Fibroblast of lung (primary cell): Measurements from ENCODE around the gene CCDC195. TPM values are rescaled to one million over a fixed set of nuclear protein-coding genes. Genes with fewer than 3 reads are reported as not detected.

ENCODE experiments used
- DNase-seq, 2 donors: peaks; one replicate each; pipeline versions ENCODE4 v3.0.0 to v3.0.0-alpha.2; 2010; ENCODE audit warnings: low read depth in 2 of 2
- H2AFZ ChIP-seq: 2 replicates; pipeline ENCODE4 v1.5.1; 2012; ENCODE audit warnings: low read length, control low read depth, inconsistent platforms
- H3K27ac ChIP-seq: 2 replicates; pipeline ENCODE4 v1.5.1; 2011; ENCODE audit warnings: low read length, control low read depth; ENCODE audit not compliant: insufficient read depth
- H3K27me3 ChIP-seq: 2 replicates; pipeline ENCODE4 v1.5.1; 2011; ENCODE audit warnings: mild to moderate bottlenecking, low read length; ENCODE audit not compliant: control insufficient read depth, insufficient read depth
- H3K36me3 ChIP-seq: 2 replicates; pipeline ENCODE4 v1.5.1; 2011; ENCODE audit warnings: low read length; ENCODE audit not compliant: control insufficient read depth, insufficient read depth
- H3K4me1 ChIP-seq: 2 replicates; pipeline ENCODE4 v1.5.1; 2011; ENCODE audit warnings: low read length; ENCODE audit not compliant: control insufficient read depth, insufficient read depth; ENCODE audit errors: extremely low read depth
- H3K4me2 ChIP-seq: 2 replicates; pipeline ENCODE4 v1.5.1; 2011; ENCODE audit warnings: low read length, control low read depth; ENCODE audit not compliant: insufficient read depth; ENCODE audit errors: extremely low read depth
- H3K4me3 ChIP-seq, 4 experiments: fragments of 200-600 bp in 1 of 4; sonication (generic) in 1 of 4; replicated peaks in 1 of 4; 2 replicates each; pipeline ENCODE4 v1.5.1; 2011 to 2016; ENCODE audit warnings: low read length in 4 of 4, low read depth in 3 of 4, mild to moderate bottlenecking in 3 of 4, control low read depth in 2 of 4, inconsistent platforms in 1 of 4, mixed read lengths in 1 of 4; ENCODE audit not compliant: insufficient read depth in 1 of 4; ENCODE audit errors: control extremely low read depth in 1 of 4
- H3K79me2 ChIP-seq: 2 replicates; pipeline ENCODE4 v1.5.1; 2012; ENCODE audit warnings: mild to moderate bottlenecking, low read length, inconsistent platforms; ENCODE audit not compliant: control insufficient read depth, insufficient read depth
- H3K9ac ChIP-seq: 2 replicates; pipeline ENCODE4 v1.5.1; 2011; ENCODE audit warnings: mild to moderate bottlenecking, low read length, control low read depth; ENCODE audit not compliant: insufficient read depth
- H3K9me3 ChIP-seq: 2 replicates; pipeline ENCODE4 v1.5.1; 2012; ENCODE audit warnings: low read depth, low read length; ENCODE audit not compliant: control insufficient read depth, insufficient read depth
- H4K20me1 ChIP-seq: 2 replicates; pipeline ENCODE4 v1.5.1; 2011; ENCODE audit warnings: low read length; ENCODE audit not compliant: control insufficient read depth, insufficient read depth; ENCODE audit errors: extremely low read depth
- EZH2 ChIP-seq: IDR thresholded peaks from 2 replicates; pipeline ENCODE4 v1.5.1; 2012; ENCODE audit warnings: low read length, control low read depth, mild to moderate bottlenecking; ENCODE audit errors: missing control alignments
- polyA plus RNA-seq, 2 donors: library from polyadenylated mRNA; depleted of rRNA in 1 of 2; stranded (reverse) in 1 of 2; unstranded in 1 of 2; fragments of >200 nt; gene quantifications; 2 replicates each; pipeline ENCODE4 v1.2.1, GENCODE V29; 2011 to 2012; ENCODE audit warnings: missing spikeins in 1 of 2
- total RNA-seq: library from RNA; depleted of rRNA; stranded (reverse); fragments of >200 nt; gene quantifications from 2 replicates; pipeline ENCODE4 v1.2.1, GENCODE V29; 2014
- TF ChIP-seq, protein P1 (sequence below), 2 donors: IDR thresholded peaks in 1 of 2; conservative IDR thresholded peaks in 1 of 2; 1 replicate in 1 of 2; 2 replicates in 1 of 2; pipeline ENCODE4 v1.5.1; 2011 to 2012; ENCODE audit warnings: low read length in 2 of 2, control low read depth in 1 of 2, inconsistent platforms in 1 of 2, low read depth in 1 of 2, mild to moderate bottlenecking in 1 of 2

CCDC195 gene
- total and polyA plus RNA-seq, 2 donors (not counting 1 experiment from before 2014, with no cell fraction given): not detected

DNA sequence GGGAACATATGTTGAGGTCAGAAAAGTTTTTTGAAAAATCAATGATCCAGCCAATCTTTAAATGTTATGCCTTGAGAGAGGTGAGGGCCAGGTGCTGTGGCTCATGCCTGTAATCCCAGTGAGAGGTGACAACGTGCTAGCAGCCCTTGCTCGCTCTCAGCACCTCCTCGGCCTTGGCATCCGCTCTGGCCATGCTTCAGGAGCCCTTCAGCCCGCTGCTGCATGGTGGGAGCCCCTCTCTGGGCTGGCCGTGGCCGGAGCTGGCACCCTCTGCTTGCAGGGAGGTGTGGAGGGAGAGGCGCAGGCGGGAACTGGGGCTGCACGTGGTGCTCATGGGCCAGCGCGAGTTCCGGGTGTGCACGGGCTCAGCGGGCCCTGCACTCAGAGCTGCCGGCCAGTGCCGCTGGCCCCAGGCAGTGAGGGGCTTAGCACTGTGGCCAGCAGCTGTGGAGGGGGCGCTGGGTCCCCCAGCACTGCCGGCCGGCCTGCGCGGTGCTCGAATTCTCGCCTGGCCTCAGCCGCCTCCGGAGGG, 61.1 kb downstream of the CCDC195 start:
- DNase-seq: no peak
- H3K36me3 ChIP-seq: no peaks in the 10 kb centered on the region
- H3K4me3 ChIP-seq: no peak overlapping the region
- no peaks in the 10 kb centered on the region for H3K9me3 ChIP-seq
- TF ChIP-seq EZH2: no peak
- TF ChIP-seq, protein P1, sequence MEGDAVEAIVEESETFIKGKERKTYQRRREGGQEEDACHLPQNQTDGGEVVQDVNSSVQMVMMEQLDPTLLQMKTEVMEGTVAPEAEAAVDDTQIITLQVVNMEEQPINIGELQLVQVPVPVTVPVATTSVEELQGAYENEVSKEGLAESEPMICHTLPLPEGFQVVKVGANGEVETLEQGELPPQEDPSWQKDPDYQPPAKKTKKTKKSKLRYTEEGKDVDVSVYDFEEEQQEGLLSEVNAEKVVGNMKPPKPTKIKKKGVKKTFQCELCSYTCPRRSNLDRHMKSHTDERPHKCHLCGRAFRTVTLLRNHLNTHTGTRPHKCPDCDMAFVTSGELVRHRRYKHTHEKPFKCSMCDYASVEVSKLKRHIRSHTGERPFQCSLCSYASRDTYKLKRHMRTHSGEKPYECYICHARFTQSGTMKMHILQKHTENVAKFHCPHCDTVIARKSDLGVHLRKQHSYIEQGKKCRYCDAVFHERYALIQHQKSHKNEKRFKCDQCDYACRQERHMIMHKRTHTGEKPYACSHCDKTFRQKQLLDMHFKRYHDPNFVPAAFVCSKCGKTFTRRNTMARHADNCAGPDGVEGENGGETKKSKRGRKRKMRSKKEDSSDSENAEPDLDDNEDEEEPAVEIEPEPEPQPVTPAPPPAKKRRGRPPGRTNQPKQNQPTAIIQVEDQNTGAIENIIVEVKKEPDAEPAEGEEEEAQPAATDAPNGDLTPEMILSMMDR (conservative IDR thresholded peaks at IDR 0.05 in 1 of 2, IDR thresholded peaks at IDR 0.05 in 1 of 2; ENCODE audit: low read depth in 1 of 2, low read length in 2 of 2): no peak
- H2AFZ ChIP-seq: no peak overlapping the region
- no peaks in the 10 kb centered on the region for H3K27me3 ChIP-seq
- H4K20me1 ChIP-seq: no peaks in the 10 kb centered on the region
- H3K27ac ChIP-seq: no peak overlapping the region
- H3K9ac ChIP-seq: no peak overlapping the region
- H3K4me1 ChIP-seq: no peaks in the 10 kb centered on the region
- no peak overlapping the region for H3K4me2 ChIP-seq
- H3K79me2 ChIP-seq: no peaks in the 10 kb centered on the region

Other genes starting within 250 kb of the CCDC195 start
- 63.4 and 69.7 TPM in 2 replicates for gene CUL3, start 131.0 kb downstream of the CCDC195 start, total RNA-seq
- 65.3 and 66.4 TPM in 2 replicates for gene CUL3, start 131.0 kb downstream of the CCDC195 start, polyA plus RNA-seq